BJ (cell line): ENCODE measurements around the gene RBM20. TPM values are rescaled to one million over a fixed set of nuclear protein-coding genes. Genes with fewer than 3 reads are reported as not detected.

Experiments used
- CTCF ChIA-PET: fragments of 350-600 bp; formaldehyde crosslinking; extraction: SDS; loops from one replicate; lab custom pipeline; 2021; ENCODE audit warnings: antibody characterized with exemption, inconsistent platforms; lab: Yijun Ruan, JAX
- POLR2A ChIA-PET: fragments of 300-600 bp; sonication (Branson Sonifier 250); formaldehyde crosslinking; extraction: SDS; loops from one replicate; lab custom pipeline; 2021; ENCODE audit warnings: antibody characterized with exemption; lab: Charles Lee
- DNase-seq: peaks from one replicate; pipeline ENCODE4 v3.0.0-alpha.2; 2011; ENCODE audit warnings: low read depth
- H3K27me3 ChIP-seq: 2 replicates; pipeline ENCODE4 v1.6.0; 2011; ENCODE audit warnings: low read length; ENCODE audit not compliant: control insufficient read depth, insufficient read depth
- H3K36me3 ChIP-seq: 2 replicates; pipeline ENCODE4 v1.5.1; 2011; ENCODE audit warnings: low read length; ENCODE audit not compliant: control insufficient read depth, insufficient read depth
- H3K4me3 ChIP-seq: 2 replicates; pipeline ENCODE4 v1.5.1; 2011; ENCODE audit warnings: low read depth, mild to moderate bottlenecking, control low read depth, low read length
- CTCF ChIP-seq: IDR thresholded peaks from 2 replicates; pipeline ENCODE4 v1.5.1; 2011; ENCODE audit warnings: low read depth, mild to moderate bottlenecking, control low read depth, inconsistent platforms, low read length, moderate library complexity; ENCODE audit not compliant: insufficient read depth
- polyA plus RNA-seq: library from polyadenylated mRNA; depleted of rRNA; stranded (reverse); fragments of >200 nt; gene quantifications from 2 replicates; pipeline ENCODE4 v1.2.3, GENCODE V29; 2011

Gene RBM20
- polyA plus RNA-seq, 1 experiment = not detected

GRCh38 chr10:110867807-110868465, 223.8 kb downstream of the RBM20 start:
- TF ChIP-seq CTCF = no peak
- DNase-seq = no peak
- Histone ChIP-seq H3K36me3 (no peaks in the 10 kb centered on the region), H3K4me3 (no peak overlapping the region), H3K27me3 (no peaks in the 10 kb centered on the region)
- ChIA-PET CTCF (interaction anchor here (0.8 to 1.3 kb wide), 3 partner anchors 15 to 257 kb away, joined by 3 to 6 read pairs (median 3); no protein-coding TSS in a partner anchor), POLR2A (no interaction called here)

GRCh38 chr10:110868981-110869380, 224.8 kb downstream of the RBM20 start:
- TF ChIP-seq CTCF = no peak
- CTCF ChIA-PET = no interaction called here
- no peak for DNase-seq

GRCh38 chr10:110870823-110871297, 226.7 kb downstream of the RBM20 start:
- no peak for DNase-seq

More at GRCh38 chr10:110868981-110869380, 224.8 kb downstream of the RBM20 start:
- POLR2A ChIA-PET = no interaction called here
- Histone ChIP-seq H3K27me3 (no peaks in the 10 kb centered on the region), H3K4me3 (no peak overlapping the region), H3K36me3 (no peaks in the 10 kb centered on the region)

GRCh38 chr10:110871298-110872084, 227.4 kb downstream of the RBM20 start, which contains the start of gene PDCD4:
Gene PDCD4, plus strand, starts transcription at chr10:110871928. Its CDS starts 4,100 bp downstream, at chr10:110876028.
- ChIA-PET POLR2A (interaction anchor here (0.6 kb wide), 3 partner anchors 236 to 452 kb away, joined by 3 to 5 read pairs (median 4); partner anchors contain the start of gene SMC3), CTCF (interaction anchor here (0.6 to 0.8 kb wide), 4 partner anchors 68 to 734 kb away, joined by 3 read pairs; no protein-coding TSS in a partner anchor)
- no peaks in the 10 kb centered on the region for H3K27me3 ChIP-seq
- H3K36me3 ChIP-seq = no peaks in the 10 kb centered on the region; the same call in 1 of the 2 replicates
- TF ChIP-seq CTCF = no peak
- peak within 1 kb of the TSS; percentile 87 for H3K4me3 ChIP-seq
- peak; percentile 90 for DNase-seq

More at GRCh38 chr10:110870823-110871297, 226.7 kb downstream of the RBM20 start:
- H3K4me3 ChIP-seq = no peak overlapping the region; the same call in 1 of the 2 replicates
- ChIA-PET CTCF (interaction anchor here (0.7 to 1.6 kb wide), 2 partner anchors 23 to 184 kb away, joined by 3 to 4 read pairs; no protein-coding TSS in a partner anchor), POLR2A (interaction anchor here (0.6 kb wide), 1 partner anchor 236 kb away, joined by 3 read pairs; no protein-coding TSS in a partner anchor)
- no peaks in the 10 kb centered on the region for H3K36me3 ChIP-seq
- TF ChIP-seq CTCF = no peak
- H3K27me3 ChIP-seq = no peaks in the 10 kb centered on the region
